ENCODE data around the gene ZBTB5.

DNA sequence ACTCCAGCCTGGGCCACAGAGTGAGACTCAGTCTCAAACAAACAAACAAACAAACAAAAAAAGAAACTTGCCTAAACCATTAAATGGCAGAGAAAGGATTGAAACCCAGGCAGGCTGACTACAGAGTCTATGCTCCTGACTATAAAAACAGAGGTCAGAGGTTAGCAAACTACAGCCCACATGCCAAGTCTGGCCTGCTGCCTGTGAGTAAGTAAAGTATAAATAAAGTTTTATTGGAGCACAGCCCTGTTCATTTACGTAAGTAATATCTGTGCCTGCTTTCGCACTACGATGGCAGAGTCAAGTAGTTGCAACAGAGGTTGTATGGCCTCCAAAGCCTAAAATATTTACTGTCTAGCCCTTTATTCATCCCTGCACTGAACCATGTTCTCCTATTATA lies 32.1 kb upstream of the ZBTB5 start:
- TF ChIP-seq, protein P1, sequence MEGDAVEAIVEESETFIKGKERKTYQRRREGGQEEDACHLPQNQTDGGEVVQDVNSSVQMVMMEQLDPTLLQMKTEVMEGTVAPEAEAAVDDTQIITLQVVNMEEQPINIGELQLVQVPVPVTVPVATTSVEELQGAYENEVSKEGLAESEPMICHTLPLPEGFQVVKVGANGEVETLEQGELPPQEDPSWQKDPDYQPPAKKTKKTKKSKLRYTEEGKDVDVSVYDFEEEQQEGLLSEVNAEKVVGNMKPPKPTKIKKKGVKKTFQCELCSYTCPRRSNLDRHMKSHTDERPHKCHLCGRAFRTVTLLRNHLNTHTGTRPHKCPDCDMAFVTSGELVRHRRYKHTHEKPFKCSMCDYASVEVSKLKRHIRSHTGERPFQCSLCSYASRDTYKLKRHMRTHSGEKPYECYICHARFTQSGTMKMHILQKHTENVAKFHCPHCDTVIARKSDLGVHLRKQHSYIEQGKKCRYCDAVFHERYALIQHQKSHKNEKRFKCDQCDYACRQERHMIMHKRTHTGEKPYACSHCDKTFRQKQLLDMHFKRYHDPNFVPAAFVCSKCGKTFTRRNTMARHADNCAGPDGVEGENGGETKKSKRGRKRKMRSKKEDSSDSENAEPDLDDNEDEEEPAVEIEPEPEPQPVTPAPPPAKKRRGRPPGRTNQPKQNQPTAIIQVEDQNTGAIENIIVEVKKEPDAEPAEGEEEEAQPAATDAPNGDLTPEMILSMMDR (IDR thresholded peaks at IDR 0.05 in 4 of 5, conservative IDR thresholded peaks at IDR 0.05 in 1 of 5), result no peak
- TF ChIP-seq POLR2A (IDR thresholded peaks at IDR 0.05), result no peak

Data from gastrocnemius medialis (tissue), 4 donors.